Dedifferentiated amniotic fluid mesenchymal stem cell (primary cell): ENCODE results near the gene KCNQ1OT1.

Experiments used
- DNase-seq: peaks from one replicate; pipeline ENCODE4 v3.0.0-alpha.2; 2016; ENCODE audit errors: extremely low spot score

The KCNQ1OT1 gene

DNA sequence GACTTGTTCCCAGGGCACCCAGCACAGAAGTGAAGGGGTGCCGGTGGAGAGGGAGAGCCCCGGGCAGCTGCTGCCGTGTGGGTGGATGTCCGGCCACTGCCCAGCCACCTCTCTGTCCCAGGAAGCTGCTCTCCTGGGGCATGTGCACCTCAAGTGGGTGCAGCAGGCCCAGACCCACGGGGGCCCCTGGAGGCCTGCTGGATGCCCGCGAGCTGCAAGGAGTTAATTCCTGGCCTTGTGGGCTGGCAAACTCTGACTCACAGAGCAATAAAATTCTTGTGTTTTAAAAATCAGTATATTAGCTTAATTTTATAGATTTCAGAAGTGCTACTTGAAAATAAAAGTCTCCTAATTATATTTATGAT, 37.4 kb upstream of the KCNQ1OT1 start:
- no peak for DNase-seq

DNA sequence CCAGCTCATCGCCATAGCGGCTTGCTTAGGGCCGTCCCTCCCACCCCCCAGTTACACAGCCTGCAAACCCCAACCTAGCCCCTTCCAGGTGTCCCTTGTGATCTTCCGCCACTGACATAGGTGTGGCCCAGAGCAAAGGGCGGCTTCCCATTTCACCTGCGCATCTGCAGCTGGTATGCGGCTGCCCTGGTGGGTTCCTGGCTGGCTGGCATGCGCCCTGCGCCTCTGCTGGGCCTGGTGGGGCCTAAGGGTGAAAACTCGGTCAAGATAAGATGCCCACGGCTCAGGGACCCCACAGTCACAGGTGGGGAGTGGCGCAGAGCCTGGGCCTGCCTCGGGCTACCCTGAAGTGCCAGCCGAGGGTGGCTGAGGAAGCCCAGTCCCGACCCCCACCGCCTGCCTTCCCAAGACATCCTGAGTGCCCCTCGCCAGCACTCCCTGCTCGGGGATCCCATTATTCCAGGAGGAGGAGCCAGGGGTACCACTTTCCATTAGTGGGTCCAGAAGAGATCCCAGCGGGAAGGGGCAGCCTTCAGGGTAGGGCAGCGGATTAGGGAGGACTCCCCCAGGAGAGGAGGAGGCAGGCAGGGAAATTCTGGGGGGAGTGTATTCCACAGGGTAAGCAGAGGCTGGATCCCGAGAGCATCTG, 36.9 kb upstream of the KCNQ1OT1 start:
- DNase-seq = no peak

DNA sequence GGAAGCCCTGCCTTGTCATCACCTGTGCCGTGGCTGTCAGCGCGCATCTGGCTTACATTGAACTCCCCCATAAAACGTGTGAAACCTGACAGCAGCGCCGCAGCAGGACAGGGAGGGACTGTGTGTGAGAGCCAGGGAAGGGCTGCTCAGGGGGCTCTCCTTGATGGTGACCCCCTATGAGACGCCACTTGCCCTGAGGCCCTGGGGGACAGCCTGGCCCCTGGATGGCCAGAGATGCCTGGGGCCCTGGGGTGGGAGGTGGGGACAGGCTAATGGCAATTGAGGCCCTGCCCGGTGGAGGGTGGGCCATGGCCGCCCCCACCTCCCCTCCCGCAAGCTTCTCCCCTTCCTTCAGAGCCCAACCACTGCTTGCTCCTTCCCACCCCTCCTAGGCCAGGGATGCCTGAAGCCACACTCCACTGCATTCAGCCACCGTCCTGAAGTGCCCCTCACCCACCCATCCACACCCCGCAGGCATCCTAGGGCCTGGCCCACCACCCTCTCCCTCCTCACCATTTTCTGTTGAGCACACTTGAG, 35.3 kb upstream of the KCNQ1OT1 start:
- no peak for DNase-seq

DNA sequence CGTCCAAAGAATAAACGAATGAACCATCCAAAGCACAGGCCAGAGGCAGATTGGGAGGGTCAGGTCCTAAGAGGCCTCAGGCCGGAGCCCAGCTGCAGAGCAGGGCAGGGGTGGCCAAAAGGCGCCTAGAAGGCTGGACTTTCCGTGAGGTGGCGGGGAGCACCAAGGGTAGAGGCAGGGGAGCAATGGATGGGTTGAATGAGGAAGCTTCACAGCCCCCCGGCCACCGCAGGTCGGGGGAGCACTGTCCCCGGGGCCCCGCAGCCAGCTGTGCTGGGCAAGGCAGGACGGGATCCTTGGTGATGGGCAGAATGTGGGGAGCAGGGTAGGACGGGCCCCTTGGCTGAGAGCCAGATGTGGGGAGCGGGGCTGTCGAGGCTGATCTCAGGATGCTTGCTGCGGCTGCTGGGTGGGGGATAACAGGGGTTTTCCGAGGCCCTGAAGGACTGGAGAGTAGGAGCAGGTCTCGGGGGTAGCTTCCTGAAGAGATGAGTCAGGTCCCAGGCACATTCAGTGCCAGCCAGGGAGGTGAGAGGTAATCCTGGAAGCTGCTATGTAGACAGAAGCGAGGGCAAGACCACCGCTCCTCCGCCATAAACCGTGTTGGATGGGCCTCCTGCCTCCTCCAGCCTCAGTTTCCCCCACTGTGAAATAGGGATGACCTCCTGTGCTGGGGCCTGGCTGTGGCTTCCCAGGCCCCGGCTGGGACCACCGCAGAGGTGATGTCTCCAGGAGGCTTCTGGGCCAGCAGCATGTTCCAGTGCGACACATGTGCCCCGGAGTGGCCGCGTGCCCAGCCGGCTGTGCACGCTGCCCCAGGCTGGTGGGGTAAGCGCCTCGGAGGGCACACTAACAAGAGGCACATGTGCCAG, 34.6 kb upstream of the KCNQ1OT1 start:
- DNase-seq = no peak

DNA sequence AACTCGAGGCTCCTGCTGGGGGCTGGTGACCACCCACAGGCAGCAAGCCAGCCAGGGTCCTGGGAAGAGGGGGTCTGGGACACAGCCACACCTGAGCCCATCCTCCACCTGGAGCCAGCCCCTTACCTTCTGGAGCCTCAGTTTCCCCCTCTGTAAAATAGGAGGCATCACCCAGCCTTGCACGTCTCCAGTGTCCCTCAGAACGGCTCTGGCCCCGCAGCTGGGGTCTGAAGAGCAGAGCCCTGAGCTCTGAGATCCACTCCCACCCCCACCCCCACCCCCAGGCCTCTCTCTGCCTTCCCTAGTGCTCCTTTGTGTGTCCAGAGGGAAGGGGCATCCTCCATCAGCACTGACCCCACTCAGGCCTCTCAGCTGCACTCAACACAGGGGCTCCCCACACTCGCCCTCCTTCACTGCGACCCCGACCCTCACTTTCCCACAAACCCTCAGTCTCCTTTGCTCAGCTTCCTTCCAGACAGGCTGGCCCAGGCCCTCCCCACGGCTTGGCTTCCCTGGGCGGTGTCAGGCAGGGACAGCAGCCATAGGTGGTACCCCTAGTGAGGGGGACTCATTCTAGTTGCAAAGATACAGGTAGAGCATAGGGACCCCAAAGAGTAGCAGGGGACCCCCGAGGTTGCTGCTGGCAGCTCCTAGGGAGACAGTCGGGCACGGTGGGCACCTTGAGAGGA, 33.3 kb upstream of the KCNQ1OT1 start:
- DNase-seq = no peak

DNA sequence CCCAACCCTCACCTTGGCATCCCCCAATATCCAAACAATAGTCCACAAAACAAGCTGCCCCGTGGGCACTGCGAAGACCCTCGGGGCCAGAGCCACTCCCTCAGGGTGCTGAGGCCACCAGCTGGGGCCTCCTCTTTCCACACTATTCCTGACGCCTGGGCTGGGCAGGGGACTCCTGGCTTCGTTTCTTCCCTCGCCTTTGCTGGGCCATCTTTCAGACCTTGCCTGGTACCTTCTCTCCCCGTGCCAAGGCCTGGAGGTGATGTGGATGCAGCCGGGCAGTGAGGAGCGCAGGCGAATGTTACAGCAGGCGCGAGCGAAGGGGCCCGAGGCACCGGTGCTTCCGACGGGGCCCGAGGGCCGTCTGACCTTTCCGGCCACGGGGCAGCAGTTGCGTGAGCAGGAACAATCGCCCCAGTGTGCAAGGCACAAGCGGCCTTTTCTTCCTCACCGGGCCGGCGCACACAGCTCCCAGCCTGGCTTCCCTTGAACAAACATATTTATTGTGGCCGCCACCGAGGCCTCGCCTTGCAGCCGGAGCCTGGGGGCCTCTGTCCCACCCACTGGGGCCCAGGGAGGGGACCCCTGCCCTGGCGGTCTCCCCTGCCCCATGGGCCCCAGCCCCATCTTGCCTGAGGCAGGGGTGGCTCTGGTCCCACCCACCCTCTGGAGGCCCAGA, 32.6 kb upstream of the KCNQ1OT1 start:
- DNase-seq = no peak

DNA sequence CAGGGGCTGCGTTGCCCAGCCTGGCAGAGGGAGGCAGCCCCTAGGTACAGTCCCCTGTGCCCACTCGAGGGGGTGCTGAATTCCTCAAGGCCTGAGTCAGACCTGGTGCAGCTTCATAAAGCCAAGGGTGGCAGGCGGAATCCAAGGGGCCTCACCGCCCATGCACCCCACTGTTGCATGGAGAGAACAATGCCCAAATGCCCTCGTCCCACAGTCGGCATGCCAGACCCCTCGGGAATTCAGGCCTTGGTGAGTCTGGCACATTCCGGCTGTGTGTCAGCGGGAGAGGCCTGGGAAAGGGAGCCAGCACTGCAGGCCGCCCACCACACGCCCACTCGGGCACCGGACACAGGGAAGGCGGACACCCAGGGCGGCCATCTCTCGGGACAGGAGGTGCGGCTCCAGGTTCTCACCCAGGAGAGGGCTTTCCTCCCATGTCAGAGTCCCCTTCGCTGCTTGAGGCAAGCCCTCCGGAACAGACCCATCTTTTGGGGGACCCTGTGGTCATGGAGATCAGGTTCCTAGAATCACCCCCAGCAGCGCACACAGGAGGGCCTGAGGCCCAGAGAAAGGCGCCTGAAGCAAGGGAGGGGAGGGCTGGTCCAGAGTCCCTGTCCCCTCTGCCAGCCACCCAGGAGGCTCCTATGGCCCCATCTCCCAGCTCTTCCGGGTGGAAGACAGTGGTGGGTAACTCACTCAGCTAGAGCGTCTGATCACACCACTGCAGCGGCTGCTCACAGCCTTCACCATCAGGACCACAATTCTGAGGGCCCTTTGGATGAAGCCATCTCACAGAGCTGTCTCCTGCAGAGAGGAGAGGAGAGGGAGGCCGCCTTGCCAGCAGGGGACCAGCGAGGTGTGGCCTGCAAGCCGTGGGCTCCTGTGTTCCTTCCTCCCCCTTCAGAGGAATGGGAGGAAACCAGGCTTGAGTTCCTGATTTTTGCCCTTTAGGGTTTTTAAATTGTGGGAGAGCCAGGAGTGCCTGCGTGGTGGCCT, 31.6 kb upstream of the KCNQ1OT1 start:
- no peak for DNase-seq

DNA sequence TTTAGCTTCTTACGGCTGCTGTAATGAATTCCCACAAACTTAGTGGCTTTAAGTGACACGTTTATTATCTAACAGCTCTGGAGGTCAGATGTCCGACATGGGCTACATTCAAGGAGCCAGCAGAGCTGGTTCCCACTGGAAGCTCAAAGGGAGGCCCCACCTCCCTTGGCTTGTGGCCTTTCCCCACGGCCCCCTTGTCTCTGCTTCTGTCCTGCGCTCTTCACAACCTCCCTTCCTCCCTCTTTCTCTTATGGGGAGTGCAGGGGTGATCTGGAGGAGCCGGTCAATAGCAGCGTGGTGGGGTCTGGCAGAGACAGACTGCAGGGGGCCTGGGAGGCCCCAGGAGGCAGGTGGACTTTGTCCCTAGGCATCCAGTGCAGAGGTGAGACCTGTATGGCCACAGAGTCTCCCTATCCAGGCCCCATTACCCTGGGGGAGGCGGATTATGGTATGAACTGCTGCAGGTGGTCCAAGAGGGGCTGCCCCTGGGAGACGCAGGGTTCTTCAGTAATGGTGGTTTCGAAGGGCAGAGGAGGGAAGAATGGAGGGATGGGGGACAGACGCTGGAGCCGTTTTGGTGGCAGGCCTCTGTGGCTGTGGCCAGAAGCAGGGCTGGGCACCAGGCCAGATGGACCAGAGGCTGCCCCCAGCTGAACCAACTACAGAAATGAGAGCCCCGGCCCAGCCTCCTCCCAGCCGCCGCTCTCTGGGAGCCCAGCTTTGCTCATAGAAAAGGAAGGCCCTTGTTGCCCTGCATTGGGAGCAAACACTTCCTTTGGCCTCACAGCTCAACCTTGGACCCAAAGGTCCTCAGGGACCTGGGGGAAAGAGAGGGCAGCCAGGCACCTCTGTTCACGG, 30.7 kb upstream of the KCNQ1OT1 start:
- no peak for DNase-seq

DNA sequence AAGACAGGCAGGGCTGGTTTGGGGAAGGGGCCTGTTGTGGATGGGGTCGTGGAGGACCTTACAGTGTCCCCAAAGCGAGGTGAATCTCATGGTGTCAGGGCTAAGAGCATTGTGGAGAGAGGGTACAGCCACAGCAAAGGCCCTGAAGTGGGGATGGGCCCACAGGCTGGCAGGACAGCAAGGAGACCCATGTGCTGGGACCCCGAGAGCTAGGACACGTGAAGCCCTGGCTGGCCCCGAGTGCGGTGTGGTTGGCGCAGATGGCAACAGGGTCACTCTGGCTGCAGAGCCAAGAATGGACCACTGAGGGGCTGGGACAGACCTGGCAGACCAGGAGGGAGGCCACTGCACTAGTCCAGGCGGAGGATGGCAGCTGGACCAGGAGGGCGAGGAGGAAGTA, 30.0 kb upstream of the KCNQ1OT1 start:
- no peak for DNase-seq

DNA sequence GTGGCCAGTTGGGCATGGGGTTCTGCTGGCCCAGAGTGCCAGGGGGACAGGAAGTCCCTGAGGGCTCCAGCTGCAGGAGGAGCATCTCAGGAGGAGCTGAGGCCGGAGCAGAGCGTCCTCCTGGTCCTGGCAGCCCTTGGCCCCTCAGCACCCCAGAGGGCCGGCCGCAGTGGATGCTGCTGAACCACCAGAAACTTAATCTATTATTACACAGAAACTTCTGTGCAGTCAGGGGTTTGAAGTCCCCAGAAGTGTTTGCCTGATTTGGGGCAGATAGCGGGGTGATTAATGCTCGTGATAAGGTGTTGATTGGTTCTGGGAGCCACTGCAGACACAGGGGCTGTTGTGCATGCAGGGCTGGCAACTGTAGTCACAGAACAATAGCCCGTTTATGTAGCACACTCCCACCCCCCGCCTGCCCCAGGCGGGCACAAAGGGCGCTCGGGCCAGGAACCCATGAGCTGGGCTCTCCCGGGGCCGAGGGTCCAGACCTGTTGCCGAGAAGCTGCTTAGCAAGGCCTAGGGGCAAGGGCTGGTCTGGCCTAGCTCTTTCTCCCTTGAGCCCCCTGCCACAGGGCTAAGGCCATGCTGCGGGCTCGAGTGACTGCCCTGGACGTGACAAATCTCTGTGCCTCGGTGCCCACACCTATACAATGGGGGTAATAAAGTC, 29.0 kb upstream of the KCNQ1OT1 start:
- DNase-seq = no peak

DNA sequence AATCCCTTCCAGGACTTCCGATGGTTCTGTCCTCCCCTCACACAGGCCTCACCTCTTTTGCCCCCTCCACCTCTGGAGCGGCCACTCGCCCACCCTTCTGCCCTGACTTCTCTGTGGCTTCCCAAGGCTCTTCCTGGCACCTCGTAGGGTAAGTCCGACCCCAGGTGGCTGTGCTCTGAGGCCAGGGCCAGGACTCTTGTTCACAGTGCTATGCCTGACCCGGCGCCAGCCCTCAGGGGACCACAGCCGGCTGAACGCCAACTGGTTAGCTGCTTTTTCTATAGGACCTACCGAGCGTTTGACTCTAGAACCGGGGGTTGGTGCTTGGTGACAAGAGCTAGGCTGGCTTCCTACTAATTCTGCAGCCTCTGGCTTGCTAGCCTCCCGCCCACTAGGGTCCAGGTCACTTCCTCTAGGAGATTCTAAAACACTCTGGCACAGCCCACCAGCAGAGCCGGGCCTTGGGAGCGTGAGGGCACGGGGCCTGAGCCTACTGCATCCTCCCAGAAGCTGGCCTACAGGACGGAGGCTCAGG, 28.4 kb upstream of the KCNQ1OT1 start:
- no peak for DNase-seq

DNA sequence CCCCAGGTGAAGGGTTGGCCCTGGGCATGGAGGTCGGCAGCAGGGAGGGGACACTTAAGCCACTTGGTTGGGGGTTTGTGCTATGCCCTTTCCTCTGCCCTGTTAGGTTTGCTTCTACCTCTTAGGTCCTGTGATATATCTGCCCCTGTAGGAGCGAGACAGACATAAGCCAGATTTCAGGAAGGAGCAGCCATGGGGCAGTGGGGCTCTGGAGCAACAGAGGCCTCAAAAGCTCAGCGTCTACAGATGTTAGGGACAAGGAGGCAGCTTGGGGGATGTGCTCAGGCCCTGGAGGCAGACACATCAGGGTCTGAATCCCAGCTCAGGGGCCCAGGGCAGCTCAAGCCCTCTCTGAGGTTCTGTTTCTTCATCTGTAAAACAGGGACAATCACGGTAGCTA, 27.2 kb upstream of the KCNQ1OT1 start:
- no peak for DNase-seq

DNA sequence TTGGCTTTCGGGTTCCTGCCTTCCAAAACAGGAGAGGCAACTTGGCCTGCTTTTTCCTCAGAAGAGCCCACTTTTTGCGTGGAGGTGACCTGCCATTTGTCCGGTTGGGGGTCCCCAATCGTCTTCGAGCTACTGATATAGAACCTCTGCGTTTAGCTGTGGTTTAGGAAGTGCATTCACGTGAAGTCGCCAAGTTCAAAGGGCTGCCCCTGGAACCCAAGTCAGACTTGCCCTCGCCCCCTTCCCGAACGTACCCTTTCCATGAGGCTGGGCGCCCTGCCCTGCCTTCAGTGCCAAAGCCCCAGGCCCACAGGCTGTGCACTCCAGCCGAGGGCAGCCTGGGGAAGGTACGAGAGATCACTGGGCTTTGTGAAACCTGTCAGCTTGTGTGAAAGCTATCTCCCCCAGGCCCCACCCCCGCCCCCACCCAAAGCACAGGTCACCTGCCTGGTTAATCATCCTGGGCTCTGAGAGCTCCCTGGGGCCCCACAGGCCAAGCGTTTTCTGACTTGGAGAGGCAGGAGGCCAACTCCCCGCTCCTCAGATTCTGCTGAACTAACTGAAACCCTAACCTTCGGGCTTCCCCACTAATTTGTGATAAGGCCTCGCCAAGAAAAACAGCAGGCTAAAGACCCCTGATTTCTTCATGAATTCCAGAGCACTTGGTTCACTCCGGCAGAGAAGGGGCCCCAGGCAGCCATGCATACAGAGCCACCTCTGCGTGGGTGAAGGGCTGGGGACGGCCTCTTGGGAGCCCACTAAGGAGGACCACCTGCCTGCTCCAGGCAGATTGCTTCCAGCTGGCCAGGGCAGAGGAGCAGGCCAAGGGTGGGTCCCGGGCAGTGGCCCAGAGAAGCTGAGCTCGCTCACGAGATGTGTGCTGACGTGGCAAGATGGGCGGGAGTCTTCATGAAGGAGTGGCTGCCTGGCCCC, 25.8 kb upstream of the KCNQ1OT1 start:
- DNase-seq = no peak

DNA sequence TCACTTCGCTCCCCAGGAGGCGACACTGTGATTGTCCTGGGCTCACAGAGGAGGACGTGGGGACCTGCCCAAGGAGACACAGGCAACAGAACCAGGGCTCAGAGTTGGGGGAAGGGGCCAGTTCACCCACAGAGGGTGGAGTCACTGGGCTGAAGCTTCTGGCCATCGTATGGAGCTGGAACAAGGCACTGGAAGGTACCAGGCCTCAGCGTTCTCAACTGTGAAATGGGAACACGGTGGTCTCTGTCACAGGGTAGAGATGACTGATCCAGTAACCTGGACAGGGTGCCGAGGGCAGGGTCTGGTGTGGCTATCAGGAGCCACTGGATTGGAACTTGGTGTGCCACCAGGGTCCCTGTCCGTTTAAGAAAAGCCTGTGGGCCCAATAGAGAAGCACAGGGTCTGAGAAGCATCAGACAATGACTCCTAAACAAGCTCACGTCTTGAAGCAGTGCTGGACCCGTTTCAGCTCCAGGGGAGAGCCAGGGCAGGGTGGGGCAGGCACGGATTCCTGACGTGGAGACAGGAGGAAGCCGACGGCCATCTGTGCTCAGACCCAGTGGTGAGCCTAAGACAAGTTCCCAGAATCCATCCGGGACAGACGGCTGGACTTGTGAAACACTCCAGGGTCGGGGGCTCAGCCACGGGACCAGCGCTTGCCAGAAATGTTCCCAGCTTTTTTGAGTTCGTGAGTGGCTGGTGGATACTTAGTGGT, 25.0 kb upstream of the KCNQ1OT1 start:
- no peak for DNase-seq

DNA sequence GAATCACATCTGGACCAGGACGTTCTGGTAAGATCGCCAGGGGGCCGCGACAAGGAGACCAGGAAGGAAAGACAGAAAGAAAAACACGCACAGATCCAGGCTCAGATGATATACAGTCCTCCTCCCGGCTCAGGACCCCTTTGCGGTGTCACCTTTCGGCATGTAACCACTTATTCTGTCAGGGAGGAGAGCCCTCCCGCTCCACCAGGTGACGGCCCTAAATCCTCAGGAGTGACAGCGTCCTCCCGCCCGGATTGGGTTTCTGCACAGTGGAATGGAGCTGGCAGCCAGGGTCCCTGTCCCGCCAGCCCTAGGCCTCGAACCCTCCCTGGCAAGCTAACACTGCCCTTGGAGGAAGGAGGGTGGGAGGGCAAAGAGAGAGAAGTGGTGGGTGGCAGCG, 24.3 kb upstream of the KCNQ1OT1 start:
- DNase-seq = no peak

DNA sequence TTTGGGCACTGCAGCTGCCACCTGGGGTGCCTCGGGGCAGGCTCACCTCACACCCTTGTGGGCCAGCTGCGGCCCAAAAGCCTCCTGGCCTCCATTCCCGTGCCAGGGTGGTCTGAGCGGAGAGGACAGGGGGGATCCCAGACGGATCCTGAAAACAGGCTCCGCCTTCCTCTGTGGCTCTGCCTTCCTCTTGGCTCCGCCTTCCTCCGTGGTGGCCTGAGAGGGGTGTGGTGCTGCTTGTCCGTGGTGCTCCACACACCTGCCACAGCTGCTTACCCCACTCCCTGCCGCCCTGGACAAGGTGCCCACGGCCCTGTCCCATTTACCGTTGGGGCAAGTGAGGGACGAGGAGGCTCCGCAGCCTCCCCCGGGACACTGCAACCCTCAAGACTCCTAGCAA, 23.2 kb upstream of the KCNQ1OT1 start:
- no peak for DNase-seq

DNA sequence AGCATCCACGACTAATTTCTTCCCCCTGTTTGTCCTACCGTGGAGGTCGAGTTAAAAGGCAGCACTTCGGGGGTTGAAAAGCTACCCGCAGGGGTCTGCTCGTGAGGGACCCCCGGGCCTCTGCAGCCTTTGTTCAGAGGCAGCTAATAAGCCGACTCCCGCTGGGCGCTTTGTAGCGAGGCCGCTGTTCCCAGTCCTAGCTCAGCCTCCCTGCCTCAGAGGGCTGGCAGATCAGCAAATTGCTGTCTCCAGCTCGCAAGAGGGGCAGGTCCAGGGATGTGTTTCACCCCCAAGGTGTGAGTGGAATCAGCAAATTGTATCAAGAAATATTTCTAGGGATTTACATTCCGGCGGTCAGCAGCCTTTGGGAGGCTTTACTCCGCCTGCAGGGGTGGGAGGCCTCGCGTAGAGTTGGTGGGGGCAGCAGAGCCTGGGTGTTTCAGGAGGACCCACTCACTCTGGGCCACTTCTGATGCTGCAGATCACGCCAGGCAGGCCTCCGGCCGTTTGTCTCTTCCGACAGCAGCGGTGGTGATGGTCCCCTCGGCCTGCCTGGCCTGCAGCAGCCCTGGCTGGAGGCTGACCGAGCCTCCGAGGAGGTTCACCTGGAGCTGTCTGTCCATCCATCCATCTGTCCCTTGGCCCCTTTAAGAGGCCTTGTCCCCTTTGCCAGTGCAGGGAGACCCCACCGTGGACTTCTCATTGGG, 21.6 kb upstream of the KCNQ1OT1 start:
- no peak for DNase-seq
